ENCODE data around the gene PHEX. TPM values are rescaled to one million over a fixed set of nuclear protein-coding genes. Genes with fewer than 3 reads are reported as not detected.

The PHEX gene
- total and polyA plus RNA-seq, 7 donors, result 0.01 to 0.11 (median 0.04) TPM; not detected in 3

DNA sequence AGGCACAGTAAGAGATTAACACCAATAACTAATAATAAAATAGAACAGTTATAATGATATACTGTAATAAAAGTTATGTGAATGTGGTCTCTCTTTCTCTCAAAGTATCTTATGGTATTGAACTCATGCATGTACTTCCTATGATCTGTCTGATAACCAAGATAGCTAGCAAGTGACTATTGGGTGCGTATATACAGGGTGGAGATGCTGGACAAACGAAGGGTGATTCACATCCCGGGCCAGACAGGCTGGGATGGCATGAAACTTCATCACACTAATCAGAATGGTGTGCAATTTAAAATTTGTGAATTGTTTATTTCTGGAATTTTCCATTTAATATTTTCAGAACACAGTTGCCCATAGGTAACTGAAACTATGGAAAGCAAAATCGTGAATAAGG is 96.8 kb downstream of the PHEX start:
- intact Hi-C loops (cut with DNase I), result no loop called here
- H3K27me3 ChIP-seq (ENCODE audit: insufficient read depth in 3 of 3, low read length in 2 of 3), result peaks cover 0 to 24% (median 0%) of the 10 kb centered on the region in 3 donors
- TF ChIP-seq, protein P1, sequence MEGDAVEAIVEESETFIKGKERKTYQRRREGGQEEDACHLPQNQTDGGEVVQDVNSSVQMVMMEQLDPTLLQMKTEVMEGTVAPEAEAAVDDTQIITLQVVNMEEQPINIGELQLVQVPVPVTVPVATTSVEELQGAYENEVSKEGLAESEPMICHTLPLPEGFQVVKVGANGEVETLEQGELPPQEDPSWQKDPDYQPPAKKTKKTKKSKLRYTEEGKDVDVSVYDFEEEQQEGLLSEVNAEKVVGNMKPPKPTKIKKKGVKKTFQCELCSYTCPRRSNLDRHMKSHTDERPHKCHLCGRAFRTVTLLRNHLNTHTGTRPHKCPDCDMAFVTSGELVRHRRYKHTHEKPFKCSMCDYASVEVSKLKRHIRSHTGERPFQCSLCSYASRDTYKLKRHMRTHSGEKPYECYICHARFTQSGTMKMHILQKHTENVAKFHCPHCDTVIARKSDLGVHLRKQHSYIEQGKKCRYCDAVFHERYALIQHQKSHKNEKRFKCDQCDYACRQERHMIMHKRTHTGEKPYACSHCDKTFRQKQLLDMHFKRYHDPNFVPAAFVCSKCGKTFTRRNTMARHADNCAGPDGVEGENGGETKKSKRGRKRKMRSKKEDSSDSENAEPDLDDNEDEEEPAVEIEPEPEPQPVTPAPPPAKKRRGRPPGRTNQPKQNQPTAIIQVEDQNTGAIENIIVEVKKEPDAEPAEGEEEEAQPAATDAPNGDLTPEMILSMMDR (IDR thresholded peaks at IDR 0.05), result no peak
- no peaks in the 10 kb centered on the region for H3K36me3 ChIP-seq (ENCODE audit: insufficient read depth in 1 of 2, low read depth in 1 of 2)
- ATAC-seq (no peak), DNase-seq (no peak)
- H3K27ac ChIP-seq, result no peak overlapping the region
- no peak overlapping the region for H3K4me3 ChIP-seq
- H3K4me1 ChIP-seq, result no peaks in the 10 kb centered on the region
- H3K9me3 ChIP-seq, result no peaks in the 10 kb centered on the region
- WGBS, 3 donors, result 64 to 89% (median 88%) methylated on average over 4 of the region's 4 CpGs

DNA sequence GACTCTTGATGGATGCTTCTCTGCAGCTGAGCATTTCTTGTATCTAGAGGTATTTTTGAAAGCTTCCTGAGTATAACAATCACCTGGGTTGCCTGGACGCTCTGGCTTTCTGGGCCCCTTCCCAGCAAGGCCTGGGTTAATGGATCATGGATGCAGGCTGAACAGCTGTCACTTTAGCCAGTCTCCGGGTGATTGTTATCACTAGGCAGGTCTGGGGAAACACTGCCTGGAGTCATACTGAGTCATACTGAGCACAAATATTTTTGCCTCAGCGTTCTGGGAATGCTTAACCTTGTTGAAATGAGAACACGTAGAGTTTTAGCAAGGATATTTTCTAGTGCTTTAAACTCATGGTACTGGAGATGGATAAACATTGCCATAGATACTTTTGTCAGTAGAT is 102.6 kb downstream of the PHEX start:
- Histone ChIP-seq H3K4me1 (no peaks in the 10 kb centered on the region), H3K9me3 (no peaks in the 10 kb centered on the region), H3K36me3 (ENCODE audit: insufficient read depth in 1 of 2, low read depth in 1 of 2) (no peaks in the 10 kb centered on the region), H3K4me3 (no peak overlapping the region), H3K27ac (no peak overlapping the region), H3K27me3 (ENCODE audit: insufficient read depth in 3 of 3, low read length in 2 of 3) (peaks cover 0 to 10% (median 0%) of the 10 kb centered on the region in 3 donors)
- intact Hi-C loops (cut with DNase I), result loop anchor here (5.0 to 10.0 kb wide), 2 partner anchors 150 to 613 kb away; no protein-coding TSS in a partner anchor
- no peak for DNase-seq
- TF ChIP-seq, protein P1 (IDR thresholded peaks at IDR 0.05), result no peak
- 24 to 33% (median 25%) methylated on average over 4 of the region's 4 CpGs for WGBS, 3 donors
- ATAC-seq, result peak in 1 of 4 donors; percentile 63

DNA sequence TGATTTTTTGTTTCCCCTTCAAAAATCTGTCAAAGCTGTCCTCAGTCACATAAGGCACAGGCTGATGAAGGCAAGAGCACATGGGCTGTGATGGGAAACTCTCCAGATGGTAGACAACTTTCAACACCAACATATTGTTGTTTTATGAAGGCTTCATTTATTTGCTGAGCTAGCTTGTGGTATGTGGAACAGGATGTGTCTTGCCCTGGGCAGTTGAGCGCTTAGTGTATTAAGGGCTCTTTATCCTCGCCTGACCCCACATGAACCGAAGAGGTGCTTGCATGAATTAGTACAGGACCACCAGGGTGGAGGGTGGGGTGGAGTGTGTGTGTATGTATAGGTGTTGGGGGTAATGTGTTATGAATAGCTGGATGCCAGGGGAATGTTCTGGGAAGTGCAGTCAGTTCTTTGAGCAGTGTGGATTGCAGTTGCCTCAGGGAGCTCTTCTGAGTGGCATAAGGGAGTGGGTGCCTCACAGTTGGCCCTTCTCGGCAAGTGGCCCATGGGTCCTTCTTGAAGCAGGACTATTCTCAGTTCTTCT is 103.1 kb downstream of the PHEX start:
- peak in 1 of 4 donors; percentile 40 for ATAC-seq
- intact Hi-C loops (cut with DNase I), result loop anchor here (5.0 to 10.0 kb wide), 2 partner anchors 150 to 612 kb away; no protein-coding TSS in a partner anchor
- TF ChIP-seq, protein P1 (IDR thresholded peaks at IDR 0.05), result no peak
- Histone ChIP-seq H3K9me3 (no peaks in the 10 kb centered on the region), H3K27ac (no peak overlapping the region), H3K4me1 (no peaks in the 10 kb centered on the region), H3K36me3 (ENCODE audit: insufficient read depth in 1 of 2, low read depth in 1 of 2) (no peaks in the 10 kb centered on the region), H3K4me3 (no peak overlapping the region), H3K27me3 (ENCODE audit: insufficient read depth in 3 of 3, low read length in 2 of 3) (peaks cover 0 to 10% (median 0%) of the 10 kb centered on the region in 3 donors)
- 48 to 52% (median 50%) methylated on average over 4 of the region's 4 CpGs for WGBS, 3 donors
- DNase-seq, result no peak

DNA sequence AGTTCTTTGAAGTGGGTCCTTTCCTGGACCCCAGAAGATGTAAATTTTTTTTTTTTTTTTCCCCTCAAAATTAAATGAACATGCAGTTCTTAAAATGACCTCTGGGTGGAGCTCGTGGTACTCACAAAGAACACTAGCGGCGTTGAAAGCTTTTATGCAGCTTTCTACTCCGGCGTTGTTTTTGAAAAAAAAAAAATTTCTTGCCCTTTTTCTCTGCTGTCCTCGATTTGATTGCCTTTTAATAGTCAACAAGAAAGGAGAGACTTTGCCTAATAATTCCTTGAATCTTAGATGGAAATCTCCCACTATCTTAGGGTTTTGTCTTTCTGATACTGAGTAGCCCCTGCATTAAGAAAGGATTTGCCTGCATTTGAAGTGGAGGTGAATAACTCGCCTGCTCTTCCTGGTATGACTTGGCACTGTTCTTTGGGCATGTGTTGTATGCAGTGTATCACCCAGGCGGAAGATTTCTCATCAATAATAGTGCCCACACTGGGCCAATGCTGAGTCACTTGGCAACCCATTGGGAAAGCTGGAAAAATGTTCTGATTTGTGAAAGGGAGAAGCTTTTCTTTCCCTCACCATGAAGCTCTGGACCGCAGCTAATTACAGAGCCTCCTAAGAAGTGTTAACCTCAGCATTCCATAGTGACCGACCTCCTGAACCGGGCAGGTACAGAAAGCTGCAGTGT is 104.0 kb downstream of the PHEX start:
- ATAC-seq, result peak in 1 of 4 donors; percentile 53
- Histone ChIP-seq H3K4me3 (no peak overlapping the region), H3K27me3 (ENCODE audit: insufficient read depth in 3 of 3, low read length in 2 of 3) (peaks cover 0 to 6% (median 0%) of the 10 kb centered on the region in 3 donors), H3K4me1 (no peaks in the 10 kb centered on the region), H3K27ac (no peak overlapping the region), H3K36me3 (ENCODE audit: insufficient read depth in 1 of 2, low read depth in 1 of 2) (no peaks in the 10 kb centered on the region), H3K9me3 (no peaks in the 10 kb centered on the region)
- TF ChIP-seq, protein P1 (IDR thresholded peaks at IDR 0.05), result peak; percentile 80
- 13 to 18% (median 18%) methylated on average over 11 of the region's 11 CpGs for WGBS, 3 donors
- DNase-seq, result no peak
- intact Hi-C loops (cut with DNase I), result loop anchor here (1.0 to 10.0 kb wide), 3 partner anchors 151 to 611 kb away; no protein-coding TSS in a partner anchor
